Neural progenitor cell (in vitro differentiated cells): ENCODE results near the gene ANKRA2.

Experiments
- EZH2phosphoT487 ChIP-seq: fragments of 200-600 bp; sonication (generic); IDR thresholded peaks from 2 replicates; pipeline ENCODE4 v1.6.1; 2017; ENCODE audit warnings: antibody characterized with exemption
- TF ChIP-seq, protein P1 (sequence below): fragments of 200-600 bp; sonication (generic); IDR thresholded peaks from 2 replicates; pipeline ENCODE4 v1.5.1; 2017; ENCODE audit warnings: antibody characterized with exemption, mild to moderate bottlenecking

DNA sequence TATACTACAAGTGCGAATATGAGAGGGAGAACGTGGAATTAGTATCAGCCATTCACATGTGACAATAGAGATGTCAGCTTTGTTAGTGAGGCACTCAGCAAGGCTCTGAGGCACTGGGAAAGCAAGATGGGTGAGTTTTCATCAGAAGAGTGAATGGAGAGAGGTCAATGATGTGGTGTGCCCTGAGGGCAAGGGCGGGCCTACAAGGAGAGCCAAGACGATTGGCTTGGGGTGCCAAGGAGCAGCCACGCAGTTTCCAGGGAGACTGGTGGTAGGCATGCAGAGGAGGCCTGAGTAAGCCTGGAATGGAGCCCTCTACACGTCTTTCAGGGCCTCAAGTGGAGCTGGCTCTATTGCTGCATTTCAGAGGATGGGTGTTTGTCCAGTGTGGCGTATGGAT is 42.5 kb downstream of the ANKRA2 start:
- TF ChIP-seq, protein P1, sequence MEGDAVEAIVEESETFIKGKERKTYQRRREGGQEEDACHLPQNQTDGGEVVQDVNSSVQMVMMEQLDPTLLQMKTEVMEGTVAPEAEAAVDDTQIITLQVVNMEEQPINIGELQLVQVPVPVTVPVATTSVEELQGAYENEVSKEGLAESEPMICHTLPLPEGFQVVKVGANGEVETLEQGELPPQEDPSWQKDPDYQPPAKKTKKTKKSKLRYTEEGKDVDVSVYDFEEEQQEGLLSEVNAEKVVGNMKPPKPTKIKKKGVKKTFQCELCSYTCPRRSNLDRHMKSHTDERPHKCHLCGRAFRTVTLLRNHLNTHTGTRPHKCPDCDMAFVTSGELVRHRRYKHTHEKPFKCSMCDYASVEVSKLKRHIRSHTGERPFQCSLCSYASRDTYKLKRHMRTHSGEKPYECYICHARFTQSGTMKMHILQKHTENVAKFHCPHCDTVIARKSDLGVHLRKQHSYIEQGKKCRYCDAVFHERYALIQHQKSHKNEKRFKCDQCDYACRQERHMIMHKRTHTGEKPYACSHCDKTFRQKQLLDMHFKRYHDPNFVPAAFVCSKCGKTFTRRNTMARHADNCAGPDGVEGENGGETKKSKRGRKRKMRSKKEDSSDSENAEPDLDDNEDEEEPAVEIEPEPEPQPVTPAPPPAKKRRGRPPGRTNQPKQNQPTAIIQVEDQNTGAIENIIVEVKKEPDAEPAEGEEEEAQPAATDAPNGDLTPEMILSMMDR = no peak
- no peak for TF ChIP-seq EZH2phosphoT487
